ENCODE measurements around the gene CIAPIN1. TPM values are rescaled to one million over a fixed set of nuclear protein-coding genes. Genes with fewer than 3 reads are reported as not detected.
A peak's percentile ranks its signal among the peaks of the same experiment; 100 is the strongest.
"Not testable (repeated sequence)": the region's sequence is repeated elsewhere in the genome, so short reads cannot be mapped to it uniquely, and the experiment has no call there.

CIAPIN1 gene
- polyA plus RNA-seq, 1 of the 3 experiments (the other 2 are of a cell fraction) = 43.6 TPM

GRCh38 chr16:57403965-57404817, 43.0 kb downstream of the CIAPIN1 start, which contains the start of gene CCL17:
Gene CCL17, plus strand, starts transcription at chr16:57404767. Its CDS starts 9,166 bp downstream, at chr16:57413933.
- no peaks in the 10 kb centered on the region for H3K27me3 ChIP-seq (ENCODE audit: insufficient read depth)
- no peak within 1 kb of the TSS for H3K4me3 ChIP-seq (ENCODE audit: low read depth in 2 of 2, low read length in 1 of 2)
- DNase-seq = no peak
- POLR2A ChIA-PET = interaction anchor here (0.6 kb wide), 1 partner anchor 218 kb away, joined by 5 read pairs; the partner anchor contains the start of genes PSME3IP1 and RSPRY1
- no peak for TF ChIP-seq EZH2phosphoT487 (IDR thresholded peaks at IDR 0.05; ENCODE audit: borderline replicate concordance, low read depth)
- TF ChIP-seq TEAD4 (IDR thresholded peaks at IDR 0.05; ENCODE audit: borderline replicate concordance, insufficient read depth) = no peak
- no peak for TF ChIP-seq CTCF (IDR thresholded peaks at IDR 0.05)
- TF ChIP-seq RFX5 (IDR thresholded peaks at IDR 0.05; ENCODE audit: low read length) = no peak
- no peak for TF ChIP-seq CHD2 (IDR thresholded peaks at IDR 0.05; ENCODE audit: low read length, partially characterized antibody)
- TF ChIP-seq SIN3A (IDR thresholded peaks at IDR 0.05; ENCODE audit: borderline replicate concordance, low read depth, low read length) = no peak
- no peak for TF ChIP-seq NRF1 (IDR thresholded peaks at IDR 0.05; ENCODE audit: low read depth, low read length)
- TF ChIP-seq USF1 (IDR thresholded peaks at IDR 0.05; ENCODE audit: borderline replicate concordance, low read depth) = no peak
- no peaks in the 10 kb centered on the region for H3K36me3 ChIP-seq (replicated peaks in 1 of 2; ENCODE audit: control insufficient read depth in 1 of 2, insufficient read depth in 2 of 2, low read length in 1 of 2)
- no peaks in the 10 kb centered on the region for H3K9me2 ChIP-seq
- no peaks in the 10 kb centered on the region for H3F3A ChIP-seq (replicated peaks; ENCODE audit: insufficient read depth)
- H3K9me3 ChIP-seq = no peaks in the 10 kb centered on the region
- CTCF ChIA-PET = interaction anchor here (0.6 to 3.2 kb wide), 4 partner anchors 13 to 251 kb away, joined by 3 to 15 read pairs (median 6); no protein-coding TSS in a partner anchor
- no peaks in the 10 kb centered on the region for H3K4me1 ChIP-seq (ENCODE audit: control insufficient read depth in 1 of 2, insufficient read depth in 2 of 2, low read depth in 1 of 2, low read length in 1 of 2)
- no peak within 1 kb of the TSS for H3K4me2 ChIP-seq
- H3K27ac ChIP-seq (ENCODE audit: low read depth in 2 of 2, low read length in 1 of 2) = no peak within 1 kb of the TSS
- 82% methylated on average over 17 of the region's 17 CpGs for WGBS (ENCODE audit: low lambda C conversion rate)
- H3K79me2 ChIP-seq (ENCODE audit: insufficient read depth) = no peaks in the 10 kb centered on the region
- no peak within 1 kb of the TSS for H3K9ac ChIP-seq
- H2AFZ ChIP-seq (ENCODE audit: low read depth) = no peak within 1 kb of the TSS
- H4K20me1 ChIP-seq (ENCODE audit: insufficient read depth) = no peaks in the 10 kb centered on the region

- Histone ChIP-seq H3K4me3 (ENCODE audit: low read depth in 2 of 2, low read length in 1 of 2) (no peak overlapping the region), H3K79me2 (ENCODE audit: insufficient read depth) (no peaks in the 10 kb centered on the region), H3K27me3 (ENCODE audit: insufficient read depth) (no peaks in the 10 kb centered on the region), H3F3A (replicated peaks; ENCODE audit: insufficient read depth) (no peaks in the 10 kb centered on the region), H3K27ac (ENCODE audit: low read depth in 2 of 2, low read length in 1 of 2) (no peak overlapping the region), H2AFZ (ENCODE audit: low read depth) (no peak overlapping the region), H3K9me2 (no peaks in the 10 kb centered on the region), H3K4me2 (no peak overlapping the region), H3K36me3 (replicated peaks in 1 of 2; ENCODE audit: control insufficient read depth in 1 of 2, insufficient read depth in 2 of 2, low read length in 1 of 2) (no peaks in the 10 kb centered on the region), H3K9ac (no peak overlapping the region), H4K20me1 (ENCODE audit: insufficient read depth) (no peaks in the 10 kb centered on the region), H3K9me3 (no peaks in the 10 kb centered on the region), H3K4me1 (ENCODE audit: control insufficient read depth in 1 of 2, insufficient read depth in 2 of 2, low read depth in 1 of 2, low read length in 1 of 2) (no peaks in the 10 kb centered on the region)
- POLR2A ChIA-PET = interaction anchor here (0.7 kb wide), 1 partner anchor 54 kb away, joined by 5 read pairs; no protein-coding TSS in a partner anchor
- TF ChIP-seq RFX5 (IDR thresholded peaks at IDR 0.05; ENCODE audit: low read length) (no peak), REST (IDR thresholded peaks at IDR 0.05; ENCODE audit: low read depth, low read length) (peak; percentile 84)
- no CpG with 5 or more reads among the region's 7 CpGs for WGBS (ENCODE audit: low lambda C conversion rate)
- CTCF ChIA-PET = interaction anchor here (0.9 to 1.9 kb wide), 2 partner anchors 15 to 102 kb away, joined by 6 to 8 read pairs; no protein-coding TSS in a partner anchor
- DNase-seq = peak; percentile 1
Measured at GRCh38 chr16:57401943-57402640, 45.1 kb downstream of the CIAPIN1 start.

GRCh38 chr16:57397493-57397892, 49.7 kb downstream of the CIAPIN1 start:
- CTCF ChIA-PET; H3K4me3 ChIP-seq (ENCODE audit: low read depth in 2 of 2, low read length in 1 of 2); H3F3A ChIP-seq (replicated peaks; ENCODE audit: insufficient read depth); DNase-seq; H3K36me3 ChIP-seq (replicated peaks in 1 of 2; ENCODE audit: control insufficient read depth in 1 of 2, insufficient read depth in 2 of 2, low read length in 1 of 2); H3K79me2 ChIP-seq (ENCODE audit: insufficient read depth); H3K4me1 ChIP-seq (ENCODE audit: control insufficient read depth in 1 of 2, insufficient read depth in 2 of 2, low read depth in 1 of 2, low read length in 1 of 2); H3K4me2 ChIP-seq; H3K27me3 ChIP-seq (ENCODE audit: insufficient read depth); H3K9me2 ChIP-seq; H3K9me3 ChIP-seq; H3K27ac ChIP-seq (ENCODE audit: low read depth in 2 of 2, low read length in 1 of 2); H2AFZ ChIP-seq (ENCODE audit: low read depth); H4K20me1 ChIP-seq (ENCODE audit: insufficient read depth); POLR2A ChIA-PET; H3K9ac ChIP-seq: not testable (repeated sequence)
- 74% methylated on average over 4 of the region's 4 CpGs for WGBS (ENCODE audit: low lambda C conversion rate)
